ENCODE data around the gene ASB15.
"Not testable (repeated sequence)": the region's sequence is repeated elsewhere in the genome, so short reads cannot be mapped to it uniquely, and the experiment has no call there.

GRCh38 chr7:123552134-123552533, 49.5 kb upstream of the ASB15 start:
- not testable (repeated sequence) for TF ChIP-seq POLR2A, CTCF (IDR thresholded peaks at IDR 0.05)
